ENCODE data around the gene P4HA3.

GRCh38 chr11:74299015-74299414 is 12.4 kb downstream of the P4HA3 start:
- TF ChIP-seq, protein P1, sequence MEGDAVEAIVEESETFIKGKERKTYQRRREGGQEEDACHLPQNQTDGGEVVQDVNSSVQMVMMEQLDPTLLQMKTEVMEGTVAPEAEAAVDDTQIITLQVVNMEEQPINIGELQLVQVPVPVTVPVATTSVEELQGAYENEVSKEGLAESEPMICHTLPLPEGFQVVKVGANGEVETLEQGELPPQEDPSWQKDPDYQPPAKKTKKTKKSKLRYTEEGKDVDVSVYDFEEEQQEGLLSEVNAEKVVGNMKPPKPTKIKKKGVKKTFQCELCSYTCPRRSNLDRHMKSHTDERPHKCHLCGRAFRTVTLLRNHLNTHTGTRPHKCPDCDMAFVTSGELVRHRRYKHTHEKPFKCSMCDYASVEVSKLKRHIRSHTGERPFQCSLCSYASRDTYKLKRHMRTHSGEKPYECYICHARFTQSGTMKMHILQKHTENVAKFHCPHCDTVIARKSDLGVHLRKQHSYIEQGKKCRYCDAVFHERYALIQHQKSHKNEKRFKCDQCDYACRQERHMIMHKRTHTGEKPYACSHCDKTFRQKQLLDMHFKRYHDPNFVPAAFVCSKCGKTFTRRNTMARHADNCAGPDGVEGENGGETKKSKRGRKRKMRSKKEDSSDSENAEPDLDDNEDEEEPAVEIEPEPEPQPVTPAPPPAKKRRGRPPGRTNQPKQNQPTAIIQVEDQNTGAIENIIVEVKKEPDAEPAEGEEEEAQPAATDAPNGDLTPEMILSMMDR (IDR thresholded peaks at IDR 0.05; ENCODE audit: low read depth, low read length), result no peak
- TF ChIP-seq POLR2A (IDR thresholded peaks at IDR 0.05; ENCODE audit: extremely low read depth, insufficient read length) (no peak), MAX (IDR thresholded peaks at IDR 0.05; ENCODE audit: low read depth, low read length) (no peak)
